ENCODE measurements around the gene ZNF286A.
"Not testable (repeated sequence)": the region's sequence is repeated elsewhere in the genome, so short reads cannot be mapped to it uniquely, and the experiment has no call there.

DNA sequence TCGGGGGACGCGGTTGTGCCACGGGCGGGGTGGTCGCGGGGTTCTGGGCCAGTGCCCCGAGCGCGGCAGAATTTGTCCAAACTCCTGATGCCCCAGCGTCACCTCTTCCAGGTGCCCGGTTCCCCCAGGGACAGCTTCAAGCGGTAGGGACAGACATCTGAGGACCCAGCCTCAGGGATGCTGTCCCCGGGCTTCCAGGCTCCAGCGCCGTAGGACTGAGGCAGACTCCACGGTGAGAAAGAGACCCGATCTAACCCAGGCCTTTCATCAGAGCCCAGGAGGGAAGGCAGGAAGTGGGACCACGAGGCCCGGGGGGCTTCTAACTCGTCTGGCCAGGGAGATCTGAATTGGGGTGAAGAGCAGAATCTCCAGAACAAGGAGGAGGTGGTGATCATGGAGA is 385 bp downstream of the ZNF286A start:
- TF ChIP-seq, protein P1, sequence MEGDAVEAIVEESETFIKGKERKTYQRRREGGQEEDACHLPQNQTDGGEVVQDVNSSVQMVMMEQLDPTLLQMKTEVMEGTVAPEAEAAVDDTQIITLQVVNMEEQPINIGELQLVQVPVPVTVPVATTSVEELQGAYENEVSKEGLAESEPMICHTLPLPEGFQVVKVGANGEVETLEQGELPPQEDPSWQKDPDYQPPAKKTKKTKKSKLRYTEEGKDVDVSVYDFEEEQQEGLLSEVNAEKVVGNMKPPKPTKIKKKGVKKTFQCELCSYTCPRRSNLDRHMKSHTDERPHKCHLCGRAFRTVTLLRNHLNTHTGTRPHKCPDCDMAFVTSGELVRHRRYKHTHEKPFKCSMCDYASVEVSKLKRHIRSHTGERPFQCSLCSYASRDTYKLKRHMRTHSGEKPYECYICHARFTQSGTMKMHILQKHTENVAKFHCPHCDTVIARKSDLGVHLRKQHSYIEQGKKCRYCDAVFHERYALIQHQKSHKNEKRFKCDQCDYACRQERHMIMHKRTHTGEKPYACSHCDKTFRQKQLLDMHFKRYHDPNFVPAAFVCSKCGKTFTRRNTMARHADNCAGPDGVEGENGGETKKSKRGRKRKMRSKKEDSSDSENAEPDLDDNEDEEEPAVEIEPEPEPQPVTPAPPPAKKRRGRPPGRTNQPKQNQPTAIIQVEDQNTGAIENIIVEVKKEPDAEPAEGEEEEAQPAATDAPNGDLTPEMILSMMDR (IDR thresholded peaks at IDR 0.05): not testable (repeated sequence)
- TF ChIP-seq POLR2A (IDR thresholded peaks at IDR 0.05): not testable (repeated sequence)

All from heart left ventricle (tissue), 13 donors.